HepG2 (cell line): ENCODE results near the gene HIC1. TPM values are rescaled to one million over a fixed set of nuclear protein-coding genes. Genes with fewer than 3 reads are reported as not detected.

Source experiments
- CBX1 ChIP-seq: IDR thresholded peaks from one replicate; pipeline ENCODE4 v1.6.1; 2016; ENCODE audit warnings: antibody characterized with exemption, low read depth
- CENPT ChIP-seq: sonication (generic); formaldehyde crosslinking; IDR thresholded peaks from 2 replicates; pipeline ENCODE4 v1.8.0; 2022; ENCODE audit warnings: low read depth, mild to moderate bottlenecking, moderate library complexity, missing genetic modification reagents
- FOSL1 ChIP-seq: sonication (generic); formaldehyde crosslinking; IDR thresholded peaks from 2 replicates; pipeline ENCODE4 v1.9.0; 2021; ENCODE audit warnings: missing genetic modification reagents, borderline replicate concordance
- GPN1 ChIP-seq: sonication (generic); formaldehyde crosslinking; IDR thresholded peaks from 2 replicates; pipeline ENCODE4 v1.5.1; 2020; ENCODE audit warnings: missing genetic modification reagents, borderline replicate concordance
- HOXA7 ChIP-seq: sonication (generic); formaldehyde crosslinking; IDR thresholded peaks from 2 replicates; pipeline ENCODE4 v1.8.1; 2022; ENCODE audit warnings: mild to moderate bottlenecking, missing genetic modification reagents, moderate library complexity
- KDM4B ChIP-seq: sonication (generic); formaldehyde crosslinking; IDR thresholded peaks from 2 replicates; pipeline ENCODE4 v1.4.0; 2020; ENCODE audit warnings: missing genetic modification reagents
- ONECUT2 ChIP-seq: sonication (generic); formaldehyde crosslinking; IDR thresholded peaks from 2 replicates; pipeline ENCODE4 v1.4.0; 2020; ENCODE audit warnings: missing genetic modification reagents
- RAD21 ChIP-seq: fragments of 450-650 bp; formaldehyde crosslinking; IDR thresholded peaks from 2 replicates; pipeline ENCODE4 v1.5.0; 2020; ENCODE audit warnings: mild to moderate bottlenecking
- RARG ChIP-seq: sonication (generic); formaldehyde crosslinking; IDR thresholded peaks from 2 replicates; pipeline ENCODE4 v1.4.0; 2020; ENCODE audit warnings: low read depth, mild to moderate bottlenecking, missing genetic modification reagents
- SIX4 ChIP-seq: sonication (generic); formaldehyde crosslinking; IDR thresholded peaks from 2 replicates; pipeline ENCODE4 v1.4.0; 2020; ENCODE audit warnings: missing genetic modification reagents
- SOX5 ChIP-seq: IDR thresholded peaks from 2 replicates; pipeline ENCODE4 v1.6.1; 2016; ENCODE audit warnings: borderline replicate concordance
- SOX6 ChIP-seq, 2 experiments: fragments of 450-650 bp in 1 of 2; sonication (generic) in 1 of 2; formaldehyde crosslinking in 1 of 2; IDR thresholded peaks; 2 replicates each; pipeline versions ENCODE4 v1.4.0 to v1.6.1; 2017 to 2020; ENCODE audit warnings: antibody characterized with exemption in 1 of 2, mild to moderate bottlenecking in 1 of 2, missing genetic modification reagents in 1 of 2
- TEAD2 ChIP-seq: sonication (generic); formaldehyde crosslinking; IDR thresholded peaks from 2 replicates; pipeline ENCODE4 v1.9.0; 2021; ENCODE audit warnings: missing genetic modification reagents
- ZBTB20 ChIP-seq: sonication (generic); formaldehyde crosslinking; IDR thresholded peaks from 2 replicates; pipeline ENCODE4 v1.8.1; 2023; ENCODE audit warnings: missing genetic modification reagents, low read depth, mild to moderate bottlenecking, borderline replicate concordance
- ZFX ChIP-seq: sonication (generic); formaldehyde crosslinking; IDR thresholded peaks from 2 replicates; pipeline ENCODE4 v1.4.0; 2020; ENCODE audit warnings: mild to moderate bottlenecking, low read depth, missing genetic modification reagents, moderate library complexity
- ZNF160 ChIP-seq: sonication (generic); formaldehyde crosslinking; IDR thresholded peaks from 2 replicates; pipeline ENCODE4 v1.8.0; 2022; ENCODE audit warnings: mild to moderate bottlenecking, inconsistent platforms, missing genetic modification reagents
- ZNF451 ChIP-seq: sonication (generic); formaldehyde crosslinking; IDR thresholded peaks from 2 replicates; pipeline ENCODE4 v1.5.0; 2020; ENCODE audit warnings: mild to moderate bottlenecking, missing genetic modification reagents
- ZNF512 ChIP-seq: sonication (generic); formaldehyde crosslinking; IDR thresholded peaks from 2 replicates; pipeline ENCODE4 v1.4.0; 2020; ENCODE audit warnings: mild to moderate bottlenecking, missing genetic modification reagents
- ZNF549 ChIP-seq: sonication (generic); formaldehyde crosslinking; IDR thresholded peaks from 2 replicates; pipeline ENCODE4 v1.5.0; 2020; ENCODE audit warnings: missing genetic modification reagents
- ZNF550 ChIP-seq: sonication (generic); formaldehyde crosslinking; IDR thresholded peaks from 2 replicates; pipeline ENCODE4 v1.4.0; 2020; ENCODE audit warnings: mild to moderate bottlenecking, missing genetic modification reagents, borderline replicate concordance
- ZNF598 ChIP-seq: sonication (generic); formaldehyde crosslinking; IDR thresholded peaks from 2 replicates; pipeline ENCODE4 v1.5.1; 2020; ENCODE audit warnings: mild to moderate bottlenecking, missing genetic modification reagents, borderline replicate concordance
- ZNF746 ChIP-seq: sonication (generic); formaldehyde crosslinking; IDR thresholded peaks from 2 replicates; pipeline ENCODE4 v1.8.0; 2022; ENCODE audit warnings: mild to moderate bottlenecking, missing genetic modification reagents
- ZNF75D ChIP-seq: sonication (generic); formaldehyde crosslinking; IDR thresholded peaks from 2 replicates; pipeline ENCODE4 v1.8.1; 2023; ENCODE audit warnings: missing genetic modification reagents, mild to moderate bottlenecking, borderline replicate concordance
- ZNF776 ChIP-seq: sonication (generic); formaldehyde crosslinking; IDR thresholded peaks from 2 replicates; pipeline ENCODE4 v1.4.0; 2020; ENCODE audit warnings: mild to moderate bottlenecking, missing genetic modification reagents
- ZSCAN31 ChIP-seq: sonication (generic); formaldehyde crosslinking; IDR thresholded peaks from 2 replicates; pipeline ENCODE4 v1.5.0; 2020; ENCODE audit warnings: low read depth, mild to moderate bottlenecking, missing genetic modification reagents
- polyA plus RNA-seq, 8 experiments: library from polyadenylated mRNA; depleted of rRNA in 3 of 8; stranded (reverse) in 7 of 8; unstranded in 1 of 8; fragments of >200 nt; fragmentation: Illumina TruSeq in 4 of 8; extraction: Trizol in 4 of 8; gene quantifications; 2 replicates each; pipeline versions ENCODE4 v1.2.1 to v1.2.3, GENCODE V29; 2011 to 2016; ENCODE audit warnings: low read depth in 4 of 8, missing spikeins in 1 of 8, mixed read lengths in 1 of 8; ENCODE audit not compliant: insufficient read depth in 1 of 8
- total RNA-seq, 5 experiments: library from RNA; depleted of rRNA; stranded (reverse); fragments of >200 nt; fragmentation: Illumina TruSeq; extraction: Trizol; gene quantifications; 2 replicates each; pipeline ENCODE4 v1.2.3, GENCODE V29; 2016; ENCODE audit warnings: low read depth in 1 of 5
- TF ChIP-seq, protein P1 (sequence below): sonication (generic); formaldehyde crosslinking; IDR thresholded peaks from 2 replicates; pipeline ENCODE4 v1.4.0; 2020; ENCODE audit warnings: missing genetic modification reagents, mild to moderate bottlenecking, borderline replicate concordance
- TF ChIP-seq, protein P2 (sequence below): sonication (generic); formaldehyde crosslinking; IDR thresholded peaks from 2 replicates; pipeline ENCODE4 v1.4.0; 2020; ENCODE audit warnings: missing genetic modification reagents

HIC1 gene
- total and polyA plus RNA-seq, 2 of the 13 experiments (the other 11 are each of a cell fraction or from before 2014, with no cell fraction given): 0.04 to 0.31 TPM

GRCh38 chr17:2094891-2095535 lies 40.1 kb downstream of the HIC1 start (continued):
- TF ChIP-seq, protein P1, sequence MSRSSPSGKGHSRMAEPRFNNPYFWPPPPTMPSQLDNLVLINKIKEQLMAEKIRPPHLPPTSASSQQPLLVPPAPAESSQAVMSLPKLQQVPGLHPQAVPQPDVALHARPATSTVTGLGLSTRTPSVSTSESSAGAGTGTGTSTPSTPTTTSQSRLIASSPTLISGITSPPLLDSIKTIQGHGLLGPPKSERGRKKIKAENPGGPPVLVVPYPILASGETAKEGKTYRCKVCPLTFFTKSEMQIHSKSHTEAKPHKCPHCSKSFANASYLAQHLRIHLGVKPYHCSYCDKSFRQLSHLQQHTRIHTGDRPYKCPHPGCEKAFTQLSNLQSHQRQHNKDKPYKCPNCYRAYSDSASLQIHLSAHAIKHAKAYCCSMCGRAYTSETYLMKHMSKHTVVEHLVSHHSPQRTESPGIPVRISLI (CRISPR knock-in tag): peak; percentile 41; the same call in 1 of the 2 replicates
- TF ChIP-seq RARG (CRISPR knock-in tag) (no peak), SOX6 (IDR thresholded peaks at IDR 0.05) (no peak), SOX6 (CRISPR knock-in tag; IDR thresholded peaks at IDR 0.05) (no peak; the same call in 1 of the 2 replicates), HOXA7 (CRISPR knock-in tag) (no peak), FOSL1 (CRISPR knock-in tag) (no peak), GPN1 (no peak), RAD21 (CRISPR knock-in tag) (peak; percentile 99), ZFX (CRISPR knock-in tag) (peak; percentile 58; the same call in 1 of the 2 replicates), ZNF550 (CRISPR knock-in tag) (no peak), ZBTB20 (CRISPR knock-in tag) (no peak), ZNF549 (CRISPR knock-in tag) (no peak), ZNF160 (CRISPR knock-in tag) (no peak), ZNF746 (CRISPR knock-in tag) (no peak; the same call in 1 of the 2 replicates), ZNF598 (CRISPR knock-in tag) (no peak), ZNF512 (CRISPR knock-in tag) (no peak), ONECUT2 (no peak), SIX4 (CRISPR knock-in tag) (no peak), ZNF451 (CRISPR knock-in tag) (no peak), ZSCAN31 (CRISPR knock-in tag) (peak; percentile 61; the same call in 1 of the 2 replicates), CENPT (CRISPR knock-in tag) (peak; percentile 36; the same call in 1 of the 2 replicates), SOX5 (CRISPR knock-in tag) (no peak), CBX1 (no peak), ZNF776 (no peak), ZNF75D (CRISPR knock-in tag) (no peak), KDM4B (CRISPR knock-in tag) (0 out of 2 replicates have a peak, but pooled peaks have one; percentile 50), TEAD2 (CRISPR knock-in tag) (no peak)
- TF ChIP-seq, protein P2, sequence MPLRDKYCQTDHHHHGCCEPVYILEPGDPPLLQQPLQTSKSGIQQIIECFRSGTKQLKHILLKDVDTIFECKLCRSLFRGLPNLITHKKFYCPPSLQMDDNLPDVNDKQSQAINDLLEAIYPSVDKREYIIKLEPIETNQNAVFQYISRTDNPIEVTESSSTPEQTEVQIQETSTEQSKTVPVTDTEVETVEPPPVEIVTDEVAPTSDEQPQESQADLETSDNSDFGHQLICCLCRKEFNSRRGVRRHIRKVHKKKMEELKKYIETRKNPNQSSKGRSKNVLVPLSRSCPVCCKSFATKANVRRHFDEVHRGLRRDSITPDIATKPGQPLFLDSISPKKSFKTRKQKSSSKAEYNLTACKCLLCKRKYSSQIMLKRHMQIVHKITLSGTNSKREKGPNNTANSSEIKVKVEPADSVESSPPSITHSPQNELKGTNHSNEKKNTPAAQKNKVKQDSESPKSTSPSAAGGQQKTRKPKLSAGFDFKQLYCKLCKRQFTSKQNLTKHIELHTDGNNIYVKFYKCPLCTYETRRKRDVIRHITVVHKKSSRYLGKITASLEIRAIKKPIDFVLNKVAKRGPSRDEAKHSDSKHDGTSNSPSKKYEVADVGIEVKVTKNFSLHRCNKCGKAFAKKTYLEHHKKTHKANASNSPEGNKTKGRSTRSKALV (CRISPR knock-in tag): no peak
